BLaER1 treated with 17β-estradiol and CSF1 and Interleukin-3, amounts not matched to agents 10 nM and 100 nM (cell line): ENCODE measurements around the gene SULT4A1.

Experiments used
- H3K27ac ChIP-seq, 11 experiments: shearing (Covaris generic); formaldehyde crosslinking; 2 replicates each; pipeline ENCODE4 v1.8.1; 2022
- H3K27me3 ChIP-seq, 11 experiments: shearing (Covaris generic); formaldehyde crosslinking; 2 replicates each; pipeline ENCODE4 v1.8.1; 2022
- H3K36me3 ChIP-seq, 11 experiments: shearing (Covaris generic); formaldehyde crosslinking; 2 replicates each; pipeline ENCODE4 v1.8.1; 2022
- H3K4me1 ChIP-seq, 10 experiments: shearing (Covaris generic); formaldehyde crosslinking; 2 replicates each; pipeline ENCODE4 v1.8.1; 2022
- H3K4me2 ChIP-seq, 11 experiments: shearing (Covaris generic); formaldehyde crosslinking; 2 replicates each; pipeline ENCODE4 v1.8.1; 2022
- H3K4me3 ChIP-seq, 10 experiments: shearing (Covaris generic); formaldehyde crosslinking; 2 replicates each; pipeline ENCODE4 v1.8.1; 2022
- H3K9ac ChIP-seq, 11 experiments: shearing (Covaris generic); formaldehyde crosslinking; 2 replicates each; pipeline ENCODE4 v1.8.1; 2022
- H3K9me3 ChIP-seq, 11 experiments: shearing (Covaris generic); formaldehyde crosslinking; replicated peaks in 1 of 11; 2 replicates each; pipeline ENCODE4 v1.8.1; 2022
- H4K20me1 ChIP-seq, 11 experiments: shearing (Covaris generic); formaldehyde crosslinking; 2 replicates each; pipeline ENCODE4 v1.8.1; 2022
- Cebpa-rat ChIP-seq, 11 experiments: shearing (Covaris generic); IDR thresholded peaks; 2 replicates each; pipeline ENCODE4 v1.8.1; 2022

Gene SULT4A1

GRCh38 chr22:43844560-43845545 is 17.5 kb downstream of the SULT4A1 start:
- Histone ChIP-seq H3K9me3 (no peaks in the 10 kb centered on the region), H4K20me1 (no peaks in the 10 kb centered on the region), H3K4me3 (no peak overlapping the region), H3K9ac (no peak overlapping the region; a peak in 1 of 22 replicates), H3K4me1 (peaks cover 0 to 54% (median 40%) of the 10 kb centered on the region in 10 experiments; a peak in 17 of 20 replicates), H3K27me3 (no peaks in the 10 kb centered on the region), H3K4me2 (peak overlapping the region in 8 of 11 experiments; percentile 13 to 81 (median 65); a peak in 11 of 22 replicates), H3K27ac (no peak overlapping the region), H3K36me3 (no peaks in the 10 kb centered on the region)
- TF ChIP-seq Cebpa-rat (IDR thresholded peaks at IDR 0.05): no peak

- no peaks in the 10 kb centered on the region for H3K36me3 ChIP-seq
- no peaks in the 10 kb centered on the region for H3K27me3 ChIP-seq
- no peaks in the 10 kb centered on the region for H3K9me3 ChIP-seq
- H3K4me1 ChIP-seq: peaks cover 0 to 58% (median 43%) of the 10 kb centered on the region in 10 experiments; a peak in 17 of 20 replicates
- H3K9ac ChIP-seq: peak overlapping the region in 2 of 11 experiments; percentile 29 to 37; a peak in 3 of 22 replicates
- H3K4me2 ChIP-seq: peak overlapping the region in 8 of 11 experiments; percentile 13 to 81 (median 65); a peak in 15 of 22 replicates
- no peak for TF ChIP-seq Cebpa-rat (IDR thresholded peaks at IDR 0.05)
- no peaks in the 10 kb centered on the region for H4K20me1 ChIP-seq
- no peak overlapping the region for H3K27ac ChIP-seq
- no peak overlapping the region for H3K4me3 ChIP-seq
These were observed 18.4 kb downstream of the SULT4A1 start for GRCh38 chr22:43843783-43844530.

GRCh38 chr22:43841742-43842141 is 20.6 kb downstream of the SULT4A1 start:
- Histone ChIP-seq H3K27ac (no peak overlapping the region), H4K20me1 (peaks cover 0 to 8% (median 0%) of the 10 kb centered on the region in 11 experiments; a peak in 2 of 22 replicates), H3K4me2 (peak overlapping the region in 9 of 11 experiments; percentile 7 to 67 (median 52); a peak in 15 of 22 replicates), H3K4me3 (no peak overlapping the region), H3K9me3 (no peaks in the 10 kb centered on the region), H3K36me3 (no peaks in the 10 kb centered on the region), H3K9ac (peak overlapping the region in 1 of 11 experiments; percentile 14; a peak in 2 of 22 replicates), H3K27me3 (no peaks in the 10 kb centered on the region), H3K4me1 (peaks cover 0 to 68% (median 52%) of the 10 kb centered on the region in 10 experiments; a peak in 17 of 20 replicates)
- TF ChIP-seq Cebpa-rat (IDR thresholded peaks at IDR 0.05): no peak

- Histone ChIP-seq H3K27ac (no peak overlapping the region), H3K9ac (no peak overlapping the region), H3K4me2 (peak overlapping the region in 8 of 11 experiments; percentile 24 to 67 (median 52); a peak in 12 of 22 replicates), H3K4me3 (no peak overlapping the region), H3K4me1 (peaks cover 0 to 72% (median 54%) of the 10 kb centered on the region in 10 experiments; a peak in 16 of 20 replicates), H4K20me1 (peaks cover 0 to 8% (median 0%) of the 10 kb centered on the region in 11 experiments; a peak in 2 of 22 replicates), H3K9me3 (no peaks in the 10 kb centered on the region), H3K36me3 (no peaks in the 10 kb centered on the region), H3K27me3 (no peaks in the 10 kb centered on the region)
- TF ChIP-seq Cebpa-rat (IDR thresholded peaks at IDR 0.05): no peak
These were observed 21.5 kb downstream of the SULT4A1 start for GRCh38 chr22:43840851-43841250.

GRCh38 chr22:43840431-43840830 is 21.9 kb downstream of the SULT4A1 start:
- H3K4me1 ChIP-seq: peaks cover 0 to 76% (median 59%) of the 10 kb centered on the region in 10 experiments; a peak in 16 of 20 replicates
- H3K9ac ChIP-seq: no peak overlapping the region
- H3K4me3 ChIP-seq: no peak overlapping the region
- no peak overlapping the region for H3K27ac ChIP-seq
- peaks cover 0 to 8% (median 0%) of the 10 kb centered on the region in 11 experiments; a peak in 2 of 22 replicates for H4K20me1 ChIP-seq
- peak overlapping the region in 6 of 11 experiments; percentile 9 to 67 (median 54); a peak in 10 of 22 replicates for H3K4me2 ChIP-seq
- no peaks in the 10 kb centered on the region for H3K36me3 ChIP-seq
- H3K9me3 ChIP-seq: no peaks in the 10 kb centered on the region
- TF ChIP-seq Cebpa-rat (IDR thresholded peaks at IDR 0.05): no peak
- H3K27me3 ChIP-seq: no peaks in the 10 kb centered on the region

- H3K27me3 ChIP-seq: no peaks in the 10 kb centered on the region
- H3K4me2 ChIP-seq: peak overlapping the region in 7 of 11 experiments; percentile 6 to 61 (median 16); a peak in 4 of 22 replicates
- H3K4me1 ChIP-seq: peaks cover 0 to 81% (median 64%) of the 10 kb centered on the region in 10 experiments; a peak in 16 of 20 replicates
- H3K27ac ChIP-seq: no peak overlapping the region
- H3K36me3 ChIP-seq: no peaks in the 10 kb centered on the region
- no peak overlapping the region for H3K9ac ChIP-seq
- H3K4me3 ChIP-seq: no peak overlapping the region
- peaks cover 0 to 8% (median 0%) of the 10 kb centered on the region in 11 experiments; a peak in 2 of 22 replicates for H4K20me1 ChIP-seq
- no peak for TF ChIP-seq Cebpa-rat (IDR thresholded peaks at IDR 0.05)
- no peaks in the 10 kb centered on the region for H3K9me3 ChIP-seq
These were observed 22.5 kb downstream of the SULT4A1 start for GRCh38 chr22:43839781-43840180.

GRCh38 chr22:43838571-43839307 is 23.6 kb downstream of the SULT4A1 start:
- no peak for TF ChIP-seq Cebpa-rat (IDR thresholded peaks at IDR 0.05)
- H3K4me2 ChIP-seq: peak overlapping the region in 1 of 11 experiments; percentile 42; a peak in 1 of 22 replicates
- H3K36me3 ChIP-seq: no peaks in the 10 kb centered on the region
- H4K20me1 ChIP-seq: peaks cover 0 to 8% (median 0%) of the 10 kb centered on the region in 11 experiments; a peak in 2 of 22 replicates
- no peak overlapping the region for H3K4me3 ChIP-seq
- peaks cover 0 to 74% (median 57%) of the 10 kb centered on the region in 10 experiments; a peak in 16 of 20 replicates for H3K4me1 ChIP-seq
- H3K27ac ChIP-seq: no peak overlapping the region
- no peaks in the 10 kb centered on the region for H3K9me3 ChIP-seq
- H3K9ac ChIP-seq: no peak overlapping the region
- no peaks in the 10 kb centered on the region for H3K27me3 ChIP-seq

GRCh38 chr22:43838161-43838560 is 24.2 kb downstream of the SULT4A1 start:
- Histone ChIP-seq H3K4me2 (peak overlapping the region in 7 of 11 experiments; percentile 6 to 42 (median 27); a peak in 7 of 22 replicates), H3K9ac (no peak overlapping the region), H3K4me3 (no peak overlapping the region), H3K36me3 (no peaks in the 10 kb centered on the region), H4K20me1 (peaks cover 0 to 8% (median 0%) of the 10 kb centered on the region in 11 experiments; a peak in 2 of 22 replicates), H3K27ac (no peak overlapping the region), H3K4me1 (peaks cover 0 to 74% (median 55%) of the 10 kb centered on the region in 10 experiments; a peak in 15 of 20 replicates), H3K27me3 (no peaks in the 10 kb centered on the region), H3K9me3 (no peaks in the 10 kb centered on the region)
- TF ChIP-seq Cebpa-rat (IDR thresholded peaks at IDR 0.05): no peak
